Activated CD4-positive, alpha-beta T cell treated with anti-CD3 and anti-CD28 coated beads, Interleukin-2, amount 10 ng/mL, durations not matched to agents 24 days and 14 days (primary cell): ENCODE data around the gene FUOM. TPM values are rescaled to one million over a fixed set of nuclear protein-coding genes. Genes with fewer than 3 reads are reported as not detected.
A peak's percentile ranks its signal among the peaks of the same experiment; 100 is the strongest.
"Not testable (repeated sequence)": the region's sequence is repeated elsewhere in the genome, so short reads cannot be mapped to it uniquely, and the experiment has no call there.

Experiments used
- DNase-seq: peaks from one replicate; pipeline ENCODE4 v3.0.0; 2022
- H3K27ac Mint-ChIP-seq: one replicate; pipeline ENCODE4 v1.8.0; 2022; ENCODE audit warnings: mild to moderate bottlenecking, mixed read lengths
- H3K27me3 Mint-ChIP-seq: one replicate; pipeline ENCODE4 v1.8.0; 2022; ENCODE audit warnings: mixed read lengths
- H3K36me3 Mint-ChIP-seq: one replicate; pipeline ENCODE4 v1.8.0; 2022; ENCODE audit warnings: low read depth, mild to moderate bottlenecking, mixed read lengths
- H3K4me1 Mint-ChIP-seq: one replicate; pipeline ENCODE4 v1.8.0; 2021; ENCODE audit warnings: mixed read lengths
- H3K4me3 Mint-ChIP-seq: one replicate; pipeline ENCODE4 v1.8.0; 2022; ENCODE audit warnings: mild to moderate bottlenecking, moderate library complexity, mixed read lengths
- H3K9me3 Mint-ChIP-seq: one replicate; pipeline ENCODE4 v1.8.0; 2021; ENCODE audit warnings: mixed read lengths
- intact Hi-C: fragments of 100-400 bp; cut with micrococcal nuclease; formaldehyde crosslinking; loops from one replicate; pipeline ENCODE4 v1.15.1; 2023
- total RNA-seq: library from RNA; stranded (reverse); gene quantifications from 2 replicates; pipeline ENCODE4 v1.2.3, GENCODE V29; 2022

FUOM gene
- total RNA-seq, 1 donor from 2014 or later = 43.6 TPM

DNA sequence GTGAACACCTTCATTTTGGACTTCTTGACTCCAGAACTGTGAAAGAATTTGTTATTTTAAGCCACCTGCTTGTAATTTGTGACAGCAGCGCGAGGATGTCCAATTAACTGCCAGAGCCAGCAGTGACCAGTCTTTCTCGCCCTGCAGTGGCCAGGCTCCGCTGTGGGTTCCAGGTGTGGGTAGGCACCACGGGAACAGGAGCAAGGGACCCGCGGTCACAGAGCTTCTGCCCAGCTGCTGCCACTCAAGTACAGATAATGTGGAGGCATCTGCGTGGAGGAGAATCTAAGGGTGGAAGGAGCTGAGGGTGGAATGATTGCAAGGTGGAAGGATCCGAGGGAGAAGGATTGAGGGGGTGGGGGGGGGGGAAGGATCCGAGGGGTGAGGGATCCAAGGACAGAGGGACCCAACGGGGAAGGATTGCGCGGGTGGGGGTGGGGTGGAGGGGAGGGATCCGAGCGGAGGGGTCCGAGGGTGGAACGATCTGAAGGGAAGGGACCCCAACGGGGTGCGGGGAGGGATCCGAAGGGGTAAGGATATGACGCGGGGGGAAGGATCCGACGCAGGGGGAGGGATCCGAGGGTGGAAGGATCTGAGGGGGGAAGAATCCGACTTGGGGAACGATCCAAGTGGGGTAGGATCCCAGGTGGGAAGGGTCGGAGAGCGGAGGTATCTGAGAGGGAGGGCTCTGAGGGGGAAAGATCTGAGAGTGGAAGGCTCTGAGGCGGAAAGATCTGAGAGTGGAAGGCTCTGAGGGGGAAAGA lies 24.7 kb downstream of the FUOM start:
- H3K4me1 Mint-ChIP-seq = peaks cover 9% of the 10 kb centered on the region
- no peak overlapping the region for H3K27ac Mint-ChIP-seq
- H3K36me3 Mint-ChIP-seq = no peaks in the 10 kb centered on the region
- intact Hi-C loops = no loop called here
- no peaks in the 10 kb centered on the region for H3K9me3 Mint-ChIP-seq
- no peak overlapping the region for H3K4me3 Mint-ChIP-seq
- H3K27me3 Mint-ChIP-seq = peaks cover 50% of the 10 kb centered on the region
- no peak for DNase-seq

DNA sequence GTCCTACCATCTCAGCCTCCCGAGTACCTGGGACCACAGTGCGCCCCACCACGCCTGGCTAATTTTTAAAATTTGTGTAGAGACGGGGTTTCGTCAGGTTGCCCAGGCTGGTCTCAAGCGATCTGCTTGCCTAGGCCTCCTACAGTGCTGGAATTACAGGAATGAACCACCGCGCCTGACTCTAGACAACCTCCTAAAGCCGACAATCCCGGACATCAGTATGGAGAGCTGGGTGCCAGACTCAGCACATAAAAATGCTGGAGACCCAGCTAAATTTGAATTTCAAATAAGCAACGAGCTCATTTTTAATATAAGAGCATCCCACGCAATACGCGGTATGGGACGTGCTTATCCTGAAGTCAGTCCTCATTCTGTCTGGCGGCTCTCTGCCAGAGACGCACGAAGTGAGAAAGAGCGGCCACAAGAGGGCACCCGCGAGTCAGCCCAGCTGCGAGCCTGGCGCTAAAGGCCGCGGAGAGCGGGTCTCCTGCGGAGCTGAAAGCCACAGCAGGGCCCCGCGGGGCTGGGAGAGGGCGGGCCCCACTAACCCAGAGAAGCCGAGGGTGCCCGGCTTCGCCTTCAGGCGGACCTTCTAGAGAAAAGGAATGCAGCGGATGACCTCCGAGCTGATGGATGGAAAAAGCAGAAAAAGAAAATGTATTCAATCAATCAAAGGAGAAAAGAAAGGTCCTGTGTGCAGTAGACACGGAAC lies 28.2 kb downstream of the FUOM start:
- Mint-ChIP-seq H3K27ac (no peak overlapping the region), H3K9me3 (no peaks in the 10 kb centered on the region), H3K27me3 (peaks cover 66% of the 10 kb centered on the region), H3K4me1 (peaks cover 9% of the 10 kb centered on the region), H3K36me3 (no peaks in the 10 kb centered on the region), H3K4me3 (peak overlapping the region; percentile 64)
- intact Hi-C loops = loop anchor here (2.0 to 5.0 kb wide), 2 partner anchors 63 to 191 kb away; partner anchors contain the start of gene MTG1
- DNase-seq = peak; percentile 96

- H3K27ac Mint-ChIP-seq = no peak overlapping the region
- H3K4me3 Mint-ChIP-seq = no peak overlapping the region
- H3K27me3 Mint-ChIP-seq = peaks cover 62% of the 10 kb centered on the region
- intact Hi-C loops = loop anchor here (2.0 to 5.0 kb wide), 2 partner anchors 64 to 192 kb away; partner anchors contain the start of gene MTG1
- H3K36me3 Mint-ChIP-seq = no peaks in the 10 kb centered on the region
- H3K4me1 Mint-ChIP-seq = peaks cover 7% of the 10 kb centered on the region
- DNase-seq = no peak
- no peaks in the 10 kb centered on the region for H3K9me3 Mint-ChIP-seq
Observed at GRCh38 chr10:133328358-133329343, 29.2 kb downstream of the FUOM start.

GRCh38 chr10:133327651-133328357 lies 30.0 kb downstream of the FUOM start:
- Mint-ChIP-seq H3K9me3 (no peaks in the 10 kb centered on the region), H3K27me3 (peaks cover 56% of the 10 kb centered on the region), H3K36me3 (no peaks in the 10 kb centered on the region), H3K4me3 (no peak overlapping the region), H3K27ac (no peak overlapping the region), H3K4me1 (peaks cover 7% of the 10 kb centered on the region)
- intact Hi-C loops = loop anchor here (2.0 to 5.0 kb wide), 2 partner anchors 64 to 193 kb away; partner anchors contain the start of gene MTG1
- no peak for DNase-seq

- Mint-ChIP-seq H3K27ac (no peak overlapping the region), H3K4me3 (no peak overlapping the region), H3K9me3 (no peaks in the 10 kb centered on the region), H3K27me3 (peaks cover 48% of the 10 kb centered on the region), H3K36me3 (no peaks in the 10 kb centered on the region), H3K4me1 (peaks cover 7% of the 10 kb centered on the region)
- intact Hi-C loops = loop anchor here (5.0 kb wide), 1 partner anchor 65 kb away; the partner anchor contains the start of gene MTG1
- no peak for DNase-seq
Observed at GRCh38 chr10:133326745-133327650, 30.8 kb downstream of the FUOM start.

GRCh38 chr10:133326223-133326551 lies 31.6 kb downstream of the FUOM start:
- DNase-seq = no peak
- Mint-ChIP-seq H3K9me3 (no peaks in the 10 kb centered on the region), H3K4me1 (peaks cover 7% of the 10 kb centered on the region), H3K36me3 (no peaks in the 10 kb centered on the region), H3K4me3 (peak overlapping the region; percentile 10), H3K27ac (no peak overlapping the region), H3K27me3 (peaks cover 41% of the 10 kb centered on the region)
- intact Hi-C loops = loop anchor here (5.0 kb wide), 1 partner anchor 66 kb away; the partner anchor contains the start of gene MTG1

DNA sequence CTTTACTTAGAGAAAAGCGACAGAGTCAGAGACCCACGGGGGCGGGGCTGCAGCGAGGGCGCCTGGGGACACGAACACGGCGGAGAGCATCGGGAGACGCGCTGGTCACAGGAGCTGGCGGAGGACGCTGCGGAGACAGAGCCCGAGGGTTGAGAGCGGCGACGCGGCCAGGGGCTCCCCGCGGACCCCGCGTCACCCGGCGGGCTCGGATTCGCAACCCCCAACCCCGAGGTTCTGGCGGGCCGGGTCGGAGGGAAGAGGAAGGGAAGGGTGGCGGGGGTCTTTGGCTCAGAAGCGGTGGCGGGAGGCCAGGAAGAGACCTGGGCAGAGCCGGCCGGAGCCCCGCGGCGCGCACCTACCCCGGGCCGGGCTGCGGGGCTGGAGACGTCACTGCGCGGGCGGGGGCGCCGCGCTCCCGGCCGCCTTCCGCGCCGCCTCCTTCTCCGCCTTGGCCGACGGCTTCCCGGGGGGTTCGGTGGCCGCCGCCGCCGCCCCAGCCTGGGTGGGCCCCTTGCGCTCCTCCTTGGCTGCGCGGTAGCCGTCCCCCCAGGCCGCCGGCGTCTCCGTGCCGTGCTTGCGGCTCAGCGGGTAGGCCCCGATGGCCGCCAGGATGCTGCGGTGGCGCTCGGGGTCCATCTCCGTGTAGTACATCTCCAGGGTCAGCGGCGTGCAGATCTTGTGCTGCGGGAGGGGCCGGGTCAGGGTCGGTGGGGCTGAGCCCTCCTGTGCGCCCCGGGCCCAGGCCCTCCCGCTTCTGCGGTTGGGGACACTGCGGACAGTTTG lies 32.2 kb downstream of the FUOM start:
- H3K27ac Mint-ChIP-seq = no peak overlapping the region
- H3K4me1 Mint-ChIP-seq = peaks cover 7% of the 10 kb centered on the region
- intact Hi-C loops = loop anchor here (5.0 kb wide), 1 partner anchor 67 kb away; the partner anchor contains the start of gene MTG1
- no peaks in the 10 kb centered on the region for H3K36me3 Mint-ChIP-seq
- peak overlapping the region; percentile 73 for H3K4me3 Mint-ChIP-seq
- H3K27me3 Mint-ChIP-seq = peaks cover 36% of the 10 kb centered on the region
- no peak for DNase-seq
- no peaks in the 10 kb centered on the region for H3K9me3 Mint-ChIP-seq

GRCh38 chr10:133324857-133325260 lies 33.0 kb downstream of the FUOM start:
- no peak overlapping the region for H3K27ac Mint-ChIP-seq

GRCh38 chr10:133324198-133324792 lies 33.5 kb downstream of the FUOM start:
- Mint-ChIP-seq H3K27ac (no peak overlapping the region), H3K9me3 (no peaks in the 10 kb centered on the region), H3K36me3 (no peaks in the 10 kb centered on the region), H3K4me3 (no peak overlapping the region), H3K27me3 (peaks cover 36% of the 10 kb centered on the region), H3K4me1 (peaks cover 8% of the 10 kb centered on the region)
- intact Hi-C loops = no loop called here
- peak; percentile 86 for DNase-seq

More at GRCh38 chr10:133324857-133325260, 33.0 kb downstream of the FUOM start:
- intact Hi-C loops = loop anchor here (5.0 kb wide), 1 partner anchor 67 kb away; the partner anchor contains the start of gene MTG1
- no peak for DNase-seq
- H3K27me3 Mint-ChIP-seq = peaks cover 37% of the 10 kb centered on the region
- no peak overlapping the region for H3K4me3 Mint-ChIP-seq
- H3K36me3 Mint-ChIP-seq = no peaks in the 10 kb centered on the region
- peaks cover 6% of the 10 kb centered on the region for H3K4me1 Mint-ChIP-seq
- H3K9me3 Mint-ChIP-seq = no peaks in the 10 kb centered on the region

- H3K27ac Mint-ChIP-seq, DNase-seq, H3K4me1 Mint-ChIP-seq, intact Hi-C loops, H3K9me3 Mint-ChIP-seq, H3K36me3 Mint-ChIP-seq, H3K4me3 Mint-ChIP-seq: not testable (repeated sequence)
- peaks cover 23% of the 10 kb centered on the region for H3K27me3 Mint-ChIP-seq
Observed at GRCh38 chr10:133322064-133322709, 35.6 kb downstream of the FUOM start.

DNA sequence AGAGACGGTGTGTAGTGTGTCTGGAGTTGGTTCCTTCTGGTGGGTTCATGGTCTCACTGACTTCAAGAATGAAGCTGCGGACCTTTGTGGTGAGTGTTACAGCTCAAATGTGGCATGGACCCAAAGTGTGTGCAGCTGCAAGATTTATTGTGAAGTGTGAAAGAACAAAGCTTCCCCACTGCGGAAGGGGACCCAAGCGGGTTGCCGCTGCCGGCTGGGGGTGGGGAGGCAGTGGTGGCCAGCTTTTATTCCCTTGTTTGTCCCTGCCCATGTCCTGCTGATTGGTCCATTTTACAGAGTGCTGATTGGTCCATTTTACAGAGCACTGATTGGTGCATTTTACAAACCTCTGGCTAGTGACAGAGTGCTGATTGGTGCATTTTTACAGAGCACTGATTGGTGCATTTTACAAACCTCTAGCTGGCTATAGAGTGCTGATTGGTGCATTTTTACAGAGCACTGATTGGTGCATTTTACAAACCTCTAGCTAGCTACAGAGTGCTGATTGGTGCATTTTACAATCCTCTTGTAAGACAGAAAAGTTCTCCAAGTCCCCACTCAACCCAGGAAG lies 36.9 kb downstream of the FUOM start:
- Mint-ChIP-seq H3K4me1 (peaks cover 10% of the 10 kb centered on the region), H3K27me3 (peaks cover 13% of the 10 kb centered on the region)
- H3K27ac Mint-ChIP-seq, H3K36me3 Mint-ChIP-seq, H3K9me3 Mint-ChIP-seq, intact Hi-C loops, DNase-seq, H3K4me3 Mint-ChIP-seq: not testable (repeated sequence)
